ENCODE results near the gene EPHB2.

Gene EPHB2

DNA sequence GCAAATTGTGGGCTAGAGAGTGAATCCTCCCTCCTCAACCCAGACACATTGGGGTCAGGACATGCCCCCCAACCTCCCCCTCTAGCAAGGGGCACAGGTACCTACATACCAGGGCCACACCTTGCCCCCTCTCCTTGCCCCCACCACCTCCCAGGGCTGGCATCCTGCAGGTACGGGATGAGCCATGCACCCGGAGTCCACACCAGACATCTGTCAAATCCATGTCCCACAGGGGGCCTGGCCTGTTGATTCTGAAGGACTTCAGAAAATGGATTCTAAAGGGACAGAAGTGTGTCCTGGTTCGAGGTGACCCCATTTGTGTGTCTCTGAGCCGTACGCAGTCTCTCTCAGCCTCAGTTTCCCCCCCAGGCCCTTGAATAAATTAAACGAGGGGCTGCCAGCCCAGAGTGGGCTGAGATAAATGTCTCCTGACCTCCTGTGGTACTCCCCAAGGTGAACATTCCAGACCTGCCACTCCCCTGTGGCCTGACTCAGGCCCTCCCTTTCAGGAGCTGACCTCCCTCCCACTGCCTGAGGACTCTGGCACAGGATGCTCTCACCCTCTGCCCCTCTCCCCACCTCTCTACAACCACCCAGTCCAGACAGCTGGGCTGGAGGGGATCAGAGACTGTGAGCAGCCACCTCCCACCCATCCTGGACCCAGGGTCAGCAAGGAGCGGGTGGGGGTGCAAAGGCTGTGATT, 94.5 kb downstream of the EPHB2 start:
- DNase-seq: no peak

DNA sequence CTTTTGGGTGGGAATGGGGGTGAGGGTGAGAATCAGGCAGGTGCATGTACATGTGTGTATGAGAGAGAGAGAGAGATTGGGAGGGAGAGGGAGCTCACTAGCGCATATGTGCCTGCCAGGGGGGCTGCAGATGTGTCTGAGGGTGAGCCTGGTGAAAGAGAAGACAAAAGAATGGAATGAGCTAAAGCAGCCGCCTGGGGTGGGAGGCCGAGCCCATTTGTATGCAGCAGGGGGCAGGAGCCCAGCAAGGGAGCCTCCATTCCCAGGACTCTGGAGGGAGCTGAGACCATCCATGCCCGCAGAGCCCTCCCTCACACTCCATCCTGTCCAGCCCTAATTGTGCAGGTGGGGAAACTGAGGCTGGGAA, 95.0 kb downstream of the EPHB2 start:
- no peak for DNase-seq

DNA sequence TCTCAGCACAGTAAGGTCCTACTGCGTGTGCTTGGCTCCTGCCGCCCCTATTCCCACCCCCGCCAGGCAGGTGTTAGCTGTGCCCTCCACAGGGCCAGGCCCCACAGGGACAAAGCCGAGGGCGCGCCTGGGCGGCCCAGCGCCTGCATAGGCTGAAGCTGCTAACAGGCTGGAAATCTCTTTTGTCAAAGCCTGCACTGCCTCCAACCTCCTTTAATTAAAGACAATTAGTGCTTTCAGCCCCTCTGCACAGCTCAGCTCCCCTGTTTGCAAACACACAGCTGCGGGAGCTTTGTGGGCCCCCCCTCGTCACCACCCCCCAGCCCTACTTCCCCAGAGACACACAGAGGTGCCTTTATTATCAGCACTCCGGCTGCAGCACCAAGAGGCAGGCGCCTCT, 95.9 kb downstream of the EPHB2 start:
- DNase-seq: no peak

DNA sequence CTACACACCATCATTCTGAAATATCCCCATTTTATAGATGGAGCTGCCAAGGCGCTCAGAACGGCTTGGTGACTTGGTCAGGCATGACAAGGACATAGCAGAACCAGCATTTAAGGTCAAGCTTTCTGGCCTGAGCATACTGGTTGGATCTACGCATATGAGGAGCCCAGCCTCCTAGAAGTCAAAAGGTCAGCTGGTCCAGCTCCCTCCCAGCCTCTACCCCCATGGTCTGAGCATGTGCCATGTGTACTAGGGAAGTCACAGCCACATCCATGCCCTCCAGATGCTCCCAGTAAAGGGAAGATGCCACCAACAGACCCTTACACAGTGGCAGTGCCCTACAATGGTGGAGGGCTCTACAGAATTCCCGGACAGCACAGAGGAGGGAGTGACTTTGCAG, 96.7 kb downstream of the EPHB2 start:
- no peak for DNase-seq

DNA sequence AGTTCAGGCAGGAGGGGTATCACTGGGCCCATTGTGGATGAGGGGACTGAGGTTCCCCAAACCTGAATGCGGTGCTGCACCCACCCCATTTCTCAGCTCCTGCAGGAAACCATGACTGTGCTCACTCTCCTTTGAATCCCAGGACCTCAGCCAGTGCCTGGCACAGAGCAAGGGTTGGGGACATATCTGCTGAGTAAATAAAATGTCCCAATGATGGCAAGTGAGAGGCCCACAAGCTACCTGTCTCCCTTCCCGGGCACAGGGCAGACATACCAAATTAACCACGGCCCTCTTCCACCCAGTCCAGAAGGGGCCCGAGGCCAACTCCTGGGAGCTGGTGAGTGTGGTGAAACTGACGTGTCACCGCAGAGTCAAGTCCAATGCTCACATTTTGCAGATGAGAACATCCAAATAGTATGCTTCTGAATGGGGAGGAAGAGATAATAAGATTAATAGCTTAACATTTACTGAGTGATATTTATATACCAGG, 97.6 kb downstream of the EPHB2 start:
- no peak for DNase-seq

DNA sequence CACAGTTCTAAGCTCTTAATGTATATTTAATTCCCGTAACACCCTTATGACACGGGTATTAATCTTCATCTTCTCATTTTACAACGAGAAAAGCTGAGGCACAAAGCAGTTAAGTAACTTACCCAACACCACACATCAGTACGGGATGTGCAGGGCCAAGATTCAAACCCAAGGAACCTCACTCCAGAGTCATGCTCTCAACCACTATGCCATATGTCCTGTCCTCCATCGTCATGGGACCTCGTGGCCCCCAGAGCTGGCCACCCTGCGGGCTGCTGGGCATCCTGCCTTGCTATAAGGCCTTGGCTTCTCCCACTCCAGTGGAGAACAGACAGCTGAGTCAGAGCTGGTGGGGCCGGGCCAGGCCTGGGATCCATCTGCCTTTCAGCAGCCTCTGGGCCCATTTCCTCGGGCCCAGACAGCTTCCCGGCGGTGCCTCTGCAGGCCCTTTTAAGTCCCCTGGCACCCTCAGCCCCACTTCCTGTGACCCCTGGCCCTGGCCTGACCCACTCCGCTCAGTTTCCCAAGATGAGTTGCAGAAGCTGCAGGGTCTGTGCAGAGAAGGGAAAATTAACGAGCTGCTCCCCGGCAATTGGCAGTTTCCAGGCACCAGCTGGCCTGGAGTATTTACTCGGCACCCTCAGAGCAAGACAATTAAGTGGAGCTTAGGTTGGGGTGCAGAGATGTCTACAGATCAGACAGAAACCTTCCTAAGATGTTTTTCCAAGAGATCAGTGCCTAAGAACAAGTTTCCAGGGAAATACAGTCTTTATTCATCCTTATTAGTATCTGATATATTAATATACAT, 98.2 kb downstream of the EPHB2 start:
- no peak for DNase-seq

DNA sequence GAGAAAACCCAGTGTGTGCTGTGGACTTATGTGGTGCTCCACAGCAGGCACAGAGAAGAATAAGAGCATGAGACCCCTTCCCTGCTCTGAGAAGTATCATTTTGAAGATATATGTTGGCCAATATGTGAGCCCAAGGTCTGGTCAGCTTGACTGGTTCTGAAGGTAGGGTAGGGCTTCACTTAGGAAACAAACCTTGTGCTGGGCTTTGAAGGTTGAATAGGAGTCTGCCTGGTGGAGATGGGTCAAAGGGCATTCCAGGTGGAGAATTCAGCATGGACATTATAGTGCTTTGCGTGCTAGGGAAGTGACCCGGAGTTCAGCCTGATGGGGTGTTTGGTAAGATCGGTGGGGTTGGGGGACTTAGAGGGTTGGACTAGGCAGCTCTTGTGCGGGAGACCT, 99.1 kb downstream of the EPHB2 start:
- DNase-seq: no peak

DNA sequence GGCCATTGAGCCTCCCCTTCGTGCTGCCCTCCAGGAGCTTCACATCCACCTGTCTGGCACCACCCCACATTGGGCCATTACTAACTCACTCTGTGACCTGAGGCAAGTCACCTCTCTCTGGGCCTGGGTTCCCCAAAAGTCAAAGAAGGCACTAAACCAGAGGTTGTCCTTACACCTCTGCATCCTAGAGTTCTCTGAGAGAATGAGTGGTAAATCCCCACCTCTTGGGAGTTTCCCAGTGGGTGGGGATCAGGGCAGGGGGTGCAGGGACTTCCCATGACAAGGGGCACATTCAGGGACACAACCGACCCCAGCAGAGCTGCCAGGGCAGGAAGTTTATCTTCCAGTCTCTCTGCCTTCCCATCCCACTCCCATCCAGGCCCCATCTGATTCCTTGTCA, 99.7 kb downstream of the EPHB2 start:
- no peak for DNase-seq

DNA sequence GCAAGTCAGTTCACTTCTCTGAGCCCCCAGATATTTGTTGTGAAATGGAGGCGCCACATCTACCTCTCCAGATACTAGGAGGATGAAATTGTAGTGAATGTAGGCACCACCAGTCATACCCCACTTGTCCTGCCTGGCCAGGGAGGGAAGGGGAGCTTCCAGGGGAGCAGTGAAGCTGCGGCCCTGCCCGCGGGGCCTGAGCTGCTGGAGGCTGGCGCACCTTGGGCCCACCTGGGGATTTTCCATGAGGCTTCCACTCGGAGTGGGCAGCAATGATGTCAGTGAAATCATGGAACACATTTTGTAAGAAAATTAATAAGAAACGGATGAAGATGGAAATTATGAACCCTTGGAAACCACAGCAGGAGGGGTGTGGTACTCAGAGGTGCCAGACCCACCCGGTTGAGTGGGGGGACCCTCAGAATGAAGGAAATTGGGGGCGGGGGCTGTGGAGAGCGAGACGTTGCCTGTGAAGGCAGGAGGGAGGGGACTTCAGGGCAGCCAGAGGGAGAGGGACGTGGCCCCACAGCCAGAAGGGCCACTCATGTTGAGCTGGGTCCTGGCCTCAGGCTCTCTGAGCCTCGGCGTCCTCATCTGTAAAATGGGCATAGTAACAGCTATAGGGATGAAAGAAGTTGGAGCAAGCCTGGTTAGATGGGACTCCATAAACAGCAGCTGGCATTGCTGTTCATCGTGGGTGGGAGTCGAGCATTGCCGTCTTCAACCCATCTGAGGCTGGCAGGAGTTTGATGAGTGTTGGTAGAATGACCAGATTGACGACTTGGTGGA, 101.6 kb downstream of the EPHB2 start:
- DNase-seq: no peak

DNA sequence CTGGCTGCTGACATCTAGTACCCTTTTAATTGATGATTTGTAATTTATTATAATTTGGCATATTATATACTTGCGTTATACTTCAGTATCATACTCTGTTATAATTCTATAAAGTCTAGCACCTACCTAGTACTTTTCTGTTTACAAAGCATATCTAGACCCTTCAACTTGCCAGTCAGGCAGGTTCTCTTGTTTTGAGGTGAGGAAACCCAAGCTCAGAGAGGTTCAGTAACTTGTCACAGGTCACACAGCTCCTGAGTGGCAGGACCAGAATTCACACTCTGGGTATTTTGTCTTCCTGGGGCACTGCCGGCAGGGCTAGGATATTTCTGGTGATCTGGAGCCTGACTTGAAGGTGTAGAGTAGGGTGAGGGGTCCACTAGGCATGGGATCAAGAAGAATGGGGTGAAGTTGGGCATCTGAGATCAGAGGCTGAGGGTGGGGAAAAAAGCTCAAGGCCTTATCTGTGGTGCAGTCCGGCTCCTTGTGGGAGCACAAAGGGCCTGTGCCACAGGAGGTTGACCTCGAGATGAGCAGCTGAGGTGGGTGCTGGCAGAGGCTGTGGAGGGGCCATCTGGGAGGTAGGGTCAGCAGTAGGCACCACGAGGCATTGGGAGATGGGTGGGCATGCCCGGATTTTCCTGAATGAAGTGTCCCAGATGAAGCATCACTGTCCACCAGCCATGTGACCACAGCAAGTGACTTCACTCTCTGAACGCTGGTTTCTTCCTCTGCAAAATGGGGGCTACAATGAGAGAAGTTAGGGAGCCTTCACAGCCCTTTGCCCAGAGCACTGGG, 102.6 kb downstream of the EPHB2 start:
- no peak for DNase-seq

DNA sequence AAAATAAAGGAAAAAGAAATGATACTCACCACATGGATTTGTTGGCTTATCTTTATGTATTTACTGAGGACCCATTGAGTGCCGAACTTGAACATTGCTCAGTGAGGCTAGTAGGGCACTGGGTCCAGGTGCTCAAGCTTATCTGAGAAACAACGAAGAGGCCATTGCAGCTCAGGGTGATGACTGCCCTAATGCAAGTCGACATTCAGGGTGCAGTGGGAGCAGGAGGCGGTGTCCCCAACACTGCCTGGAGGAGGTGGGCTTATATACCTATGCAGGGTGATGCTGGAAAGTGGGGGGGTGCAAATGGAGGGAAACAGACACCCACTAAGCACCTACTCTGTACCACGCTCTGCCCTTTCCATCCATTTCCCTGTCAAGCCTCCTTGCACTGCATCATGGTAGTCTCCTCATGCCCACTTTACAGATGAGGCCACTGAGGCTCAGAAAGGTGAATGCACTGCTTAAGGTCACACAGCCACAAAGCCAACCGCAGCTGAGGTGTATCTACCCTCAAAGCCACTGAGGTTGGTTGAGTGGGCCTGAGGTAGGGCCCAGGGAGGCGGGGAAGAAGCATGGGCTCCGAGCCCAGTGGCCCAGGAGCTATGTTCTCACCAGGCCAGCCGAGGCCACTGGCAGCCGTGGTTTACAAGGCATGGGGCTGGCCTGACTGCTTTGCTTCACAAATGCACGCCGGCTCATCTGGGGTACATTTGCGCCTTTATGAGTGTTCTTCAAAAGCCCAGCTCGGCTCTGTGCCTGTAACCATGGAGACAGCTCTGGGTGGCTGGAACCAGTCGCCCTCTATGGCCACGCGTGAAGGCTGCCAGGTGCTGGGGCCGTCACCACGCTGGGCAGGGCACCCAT, 103.8 kb downstream of the EPHB2 start:
- DNase-seq: no peak

DNA sequence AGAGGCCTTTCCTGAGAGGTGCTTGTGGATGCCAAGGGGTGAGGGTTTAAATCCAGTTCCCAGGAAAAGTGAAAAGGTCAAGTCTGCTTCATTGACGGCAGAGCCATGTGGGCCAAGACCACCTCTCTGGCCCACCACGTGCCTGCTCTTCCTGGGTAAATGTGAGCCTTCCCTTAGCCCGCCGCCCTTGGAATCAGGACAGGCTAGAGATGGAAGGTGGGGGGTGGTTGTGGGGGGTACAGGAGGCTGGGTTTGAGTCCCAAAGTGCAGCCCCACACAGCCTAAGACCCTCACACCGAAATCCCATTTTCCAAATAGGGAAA, 104.4 kb downstream of the EPHB2 start:
- DNase-seq: no peak

DNA sequence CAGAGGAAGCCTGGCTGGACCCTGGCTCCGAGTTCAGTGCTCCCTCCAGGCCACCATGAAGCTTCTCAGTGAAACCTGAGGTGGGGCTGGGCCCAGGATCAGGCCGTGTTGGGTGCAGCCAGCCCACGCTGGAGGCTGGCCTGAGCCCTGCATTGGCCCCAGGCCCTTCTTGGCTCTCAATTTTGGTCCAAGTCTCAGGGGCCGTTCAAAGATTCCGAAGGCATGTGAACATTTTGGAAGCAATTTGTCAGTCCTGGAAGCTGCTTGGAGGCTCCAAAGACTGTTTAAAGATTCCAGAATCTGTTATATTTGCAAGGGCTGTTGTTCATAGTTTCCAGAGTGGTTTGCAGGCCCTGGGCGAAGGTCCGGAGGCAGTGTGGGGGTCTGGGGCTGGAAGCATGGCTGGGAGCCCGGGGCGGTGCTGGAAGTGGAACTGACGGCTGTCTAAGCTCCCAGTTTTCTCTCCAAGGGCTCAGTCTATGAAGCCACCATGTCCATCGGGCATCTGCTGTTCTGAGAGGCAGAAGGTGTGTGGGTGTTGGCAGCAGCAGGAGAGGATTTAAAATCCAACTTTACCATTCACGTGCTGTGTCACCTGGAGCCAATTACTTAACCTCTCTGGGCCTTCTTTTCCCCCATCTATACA, 104.9 kb downstream of the EPHB2 start:
- DNase-seq: no peak

DNA sequence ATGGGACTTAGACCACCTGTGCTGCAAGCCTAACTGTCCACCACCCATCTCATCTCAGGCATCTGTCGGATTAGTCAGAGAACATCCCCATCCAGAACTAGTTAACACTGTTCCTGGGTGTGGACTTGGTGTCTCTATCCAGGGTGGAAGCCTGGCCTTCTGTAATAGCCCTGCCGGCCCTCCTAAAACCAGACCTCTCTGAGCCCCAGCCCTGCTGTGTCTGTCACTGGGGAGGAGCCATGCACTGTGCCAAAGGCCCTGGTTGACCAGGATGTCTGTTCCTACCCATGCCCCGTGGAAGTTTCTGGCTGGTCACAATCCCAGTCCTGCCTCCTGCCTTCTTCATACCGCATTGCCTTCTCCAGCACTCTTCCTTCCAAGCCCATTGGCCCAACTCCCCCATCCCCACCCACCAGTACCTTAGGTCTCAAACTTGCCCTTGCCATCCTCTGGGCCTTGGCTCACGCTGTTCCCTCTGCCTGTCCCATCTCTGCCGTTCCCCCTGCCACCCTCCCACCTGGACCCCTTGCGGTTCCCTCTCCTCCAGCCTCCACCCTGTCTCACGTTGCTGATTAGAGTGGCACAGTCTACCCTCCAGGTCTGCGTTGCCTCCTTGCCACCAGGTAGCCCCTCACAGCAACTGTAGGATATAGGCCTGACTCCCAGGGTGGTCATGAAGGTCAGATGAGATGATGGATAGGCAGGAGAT, 105.6 kb downstream of the EPHB2 start:
- no peak for DNase-seq

DNA sequence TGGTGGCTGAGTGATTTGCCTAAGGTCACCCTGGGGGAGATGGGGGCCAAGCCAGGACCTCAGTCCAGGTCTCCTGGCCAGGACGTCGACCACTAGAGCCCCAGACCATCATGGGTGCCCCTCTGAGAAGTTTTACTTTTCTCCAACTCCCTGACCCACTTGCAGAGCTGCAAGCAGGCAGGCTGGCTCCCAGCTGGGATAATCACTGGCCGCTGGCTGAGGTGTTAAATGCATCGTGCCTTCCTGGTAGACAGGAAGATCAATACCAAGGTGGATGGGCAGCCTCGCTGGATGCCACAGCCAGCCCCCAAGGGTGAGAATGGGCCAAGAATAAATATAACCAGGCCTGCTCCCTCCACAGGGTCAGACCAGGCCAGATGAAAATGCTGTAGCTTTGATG, 106.2 kb downstream of the EPHB2 start:
- DNase-seq: no peak

DNA sequence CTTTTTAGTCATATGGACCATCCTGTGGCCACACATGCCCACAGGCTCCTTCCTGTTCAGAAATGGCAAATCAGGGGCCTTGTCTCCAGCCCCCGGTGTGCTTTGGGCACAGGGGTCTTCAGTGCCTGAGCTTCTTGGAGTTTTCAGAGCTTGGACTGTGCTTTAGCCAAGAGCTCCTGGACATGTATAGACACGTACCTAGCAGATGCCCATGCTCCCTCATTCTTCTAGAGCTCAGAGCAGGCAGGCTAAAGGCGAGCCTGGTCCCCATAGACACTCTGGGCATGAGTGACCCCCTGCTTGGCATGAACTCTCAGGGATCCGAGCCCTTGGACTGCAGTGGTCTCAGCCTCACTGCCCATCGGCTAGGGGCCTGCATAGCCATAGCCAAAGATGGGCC, 106.8 kb downstream of the EPHB2 start:
- DNase-seq: no peak

DNA sequence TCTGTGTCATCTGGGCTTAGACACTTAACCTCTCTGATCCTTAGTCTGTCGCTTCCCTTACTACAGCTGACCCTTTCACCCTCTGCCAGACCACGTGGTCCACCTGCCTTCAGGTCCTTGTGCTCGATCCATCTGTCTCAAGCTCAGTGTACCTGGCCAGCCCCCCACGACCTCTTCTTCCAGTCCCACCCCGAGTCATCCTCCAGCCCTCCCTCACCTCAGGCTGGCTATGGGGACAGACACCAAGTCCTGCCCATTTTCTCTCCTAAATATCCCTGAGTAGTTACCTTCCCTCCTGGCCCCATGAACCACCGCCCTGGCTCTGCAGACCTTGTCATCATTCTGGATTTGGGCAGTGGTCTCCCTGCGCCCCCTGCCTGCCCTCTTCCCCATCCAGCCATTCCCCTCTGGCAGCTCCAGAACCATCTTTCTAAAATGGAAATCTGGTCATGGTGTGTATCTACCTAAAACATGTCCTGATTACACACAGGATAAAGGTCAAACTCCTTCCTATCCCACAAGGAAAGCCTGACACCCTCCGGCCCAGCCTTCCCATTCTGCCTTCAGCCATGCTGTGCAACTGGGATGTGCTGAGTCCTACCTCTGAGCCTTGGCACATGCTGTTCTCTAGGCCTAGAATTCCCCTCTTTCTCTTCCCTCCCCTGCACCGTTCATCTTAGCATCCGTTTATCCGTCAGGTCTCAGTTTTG, 107.6 kb downstream of the EPHB2 start:
- no peak for DNase-seq

DNA sequence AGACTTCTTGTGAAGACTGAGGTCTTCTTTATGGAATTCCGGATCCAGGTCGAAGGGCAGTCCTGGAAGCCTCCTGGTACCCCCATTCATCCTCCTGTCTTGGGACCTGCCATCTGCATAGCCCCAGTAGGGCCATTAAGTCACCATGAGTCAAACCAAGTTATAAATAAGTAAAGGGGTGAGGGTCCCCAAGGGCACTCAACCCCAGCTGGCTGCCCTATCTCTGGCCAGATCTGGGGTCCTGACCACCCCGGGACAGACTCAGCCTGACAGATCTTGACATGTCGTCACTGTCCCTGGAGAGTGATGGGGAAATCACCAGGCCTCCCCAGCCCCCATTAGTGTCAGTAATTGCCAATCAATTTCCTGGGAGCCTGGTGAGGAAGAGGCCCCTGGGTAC, 108.7 kb downstream of the EPHB2 start:
- no peak for DNase-seq

DNA sequence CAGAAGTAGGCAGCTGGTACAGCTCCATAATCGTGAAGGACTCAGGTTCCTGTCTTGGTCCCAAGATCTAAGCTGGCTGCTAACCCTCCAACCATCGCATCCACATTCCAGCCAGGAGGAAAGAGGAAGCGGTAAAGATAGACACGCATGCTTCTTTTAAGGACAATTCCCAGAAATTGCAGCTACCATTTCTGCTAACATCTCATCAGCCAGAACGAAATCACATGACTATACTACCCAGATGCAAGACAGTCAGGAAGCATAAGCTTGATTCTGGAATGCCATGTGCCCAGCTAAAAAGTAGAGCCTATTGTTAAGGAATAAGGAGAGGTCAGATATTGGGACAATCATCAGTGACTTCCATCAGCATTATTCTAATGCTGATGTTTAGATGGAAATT, 110.4 kb downstream of the EPHB2 start:
- DNase-seq: no peak

DNA sequence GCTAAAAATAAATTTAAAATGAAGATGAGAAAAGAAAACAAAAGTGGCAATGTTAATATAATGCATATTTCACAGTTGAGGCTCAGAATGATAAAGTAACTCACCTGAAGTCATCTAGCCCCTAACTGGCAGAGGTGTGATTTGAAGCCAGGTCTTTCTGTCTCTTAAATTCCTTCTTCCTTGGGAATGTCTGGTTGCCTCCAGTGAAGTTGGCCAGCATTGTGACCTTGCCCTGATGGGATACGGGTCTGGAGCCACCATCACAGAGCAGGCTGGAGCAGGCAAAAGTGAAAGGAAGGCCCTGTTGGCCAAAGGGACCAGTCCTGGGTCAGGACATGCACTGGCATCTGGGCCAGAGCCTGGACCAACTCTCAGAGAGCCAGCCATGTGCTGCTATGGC, 111.7 kb downstream of the EPHB2 start:
- DNase-seq: no peak
